DND-41 (cell line): ENCODE data around the gene SIPA1L2.

Experiments used
- ATAC-seq: fragments of 200-7000 bp; cut with Tn5 transposase; 3 replicates; pipeline ENCODE4 v1.9.1; 2021; ENCODE audit warnings: low read depth; ENCODE audit not compliant: insufficient read depth
- DNase-seq: peaks from one replicate; pipeline ENCODE4 v3.0.0-alpha.2; 2020
- H2AFZ ChIP-seq: 2 replicates; pipeline ENCODE4 v1.6.0; 2012; ENCODE audit warnings: low read depth, low read length
- H3K27ac ChIP-seq: 2 replicates; pipeline ENCODE4 v1.5.1; 2012; ENCODE audit warnings: low read length, inconsistent platforms
- H3K27me3 ChIP-seq: fragments of 200-600 bp; sonication (generic); 2 replicates; pipeline ENCODE4 v1.6.0; 2012; ENCODE audit warnings: low read length, mild to moderate bottlenecking, inconsistent platforms; ENCODE audit not compliant: insufficient read depth, poor library complexity
- H3K36me3 ChIP-seq: 2 replicates; pipeline ENCODE4 v1.5.1; 2012; ENCODE audit warnings: low read length, inconsistent platforms; ENCODE audit not compliant: insufficient read depth
- H3K4me1 ChIP-seq: 2 replicates; pipeline ENCODE4 v1.5.1; 2012; ENCODE audit warnings: mild to moderate bottlenecking, low read length; ENCODE audit not compliant: insufficient read depth
- H3K4me2 ChIP-seq: 2 replicates; pipeline ENCODE4 v1.6.0; 2012; ENCODE audit warnings: mild to moderate bottlenecking, moderate library complexity, low read length, inconsistent platforms; ENCODE audit not compliant: insufficient read depth
- H3K4me3 ChIP-seq, 2 experiments: fragments of 200-600 bp in 1 of 2; shearing (Covaris generic) in 1 of 2; 2 replicates each; pipeline ENCODE4 v1.5.1; 2012 to 2016; ENCODE audit warnings: inconsistent platforms in 2 of 2, low read length in 2 of 2, mild to moderate bottlenecking in 2 of 2, low read depth in 1 of 2, moderate library complexity in 1 of 2
- H3K79me2 ChIP-seq: 2 replicates; pipeline ENCODE4 v1.6.0; 2012; ENCODE audit warnings: low read length, inconsistent platforms; ENCODE audit not compliant: insufficient read depth
- H3K9ac ChIP-seq: 2 replicates; pipeline ENCODE4 v1.6.0; 2012; ENCODE audit warnings: low read depth, mild to moderate bottlenecking, inconsistent platforms, low read length, moderate library complexity
- H3K9me3 ChIP-seq: 2 replicates; pipeline ENCODE4 v1.5.1; 2012; ENCODE audit warnings: low read length, moderate library complexity, mild to moderate bottlenecking, inconsistent platforms; ENCODE audit not compliant: insufficient read depth, severe bottlenecking
- H4K20me1 ChIP-seq: 2 replicates; pipeline ENCODE4 v1.6.0; 2012; ENCODE audit warnings: low read length; ENCODE audit not compliant: insufficient read depth
- EZH2 ChIP-seq: IDR thresholded peaks from 3 replicates; pipeline ENCODE4 v1.6.1; 2012; ENCODE audit warnings: borderline replicate concordance, low read depth, mild to moderate bottlenecking, moderate library complexity, low read length, inconsistent platforms; ENCODE audit not compliant: severe bottlenecking
- TF ChIP-seq, protein P1 (sequence below): IDR thresholded peaks from 2 replicates; pipeline ENCODE4 v1.5.1; 2012; ENCODE audit warnings: borderline replicate concordance, low read length, moderate library complexity, mild to moderate bottlenecking; ENCODE audit not compliant: poor library complexity, severe bottlenecking; ENCODE audit errors: extremely low read depth

Gene SIPA1L2

DNA sequence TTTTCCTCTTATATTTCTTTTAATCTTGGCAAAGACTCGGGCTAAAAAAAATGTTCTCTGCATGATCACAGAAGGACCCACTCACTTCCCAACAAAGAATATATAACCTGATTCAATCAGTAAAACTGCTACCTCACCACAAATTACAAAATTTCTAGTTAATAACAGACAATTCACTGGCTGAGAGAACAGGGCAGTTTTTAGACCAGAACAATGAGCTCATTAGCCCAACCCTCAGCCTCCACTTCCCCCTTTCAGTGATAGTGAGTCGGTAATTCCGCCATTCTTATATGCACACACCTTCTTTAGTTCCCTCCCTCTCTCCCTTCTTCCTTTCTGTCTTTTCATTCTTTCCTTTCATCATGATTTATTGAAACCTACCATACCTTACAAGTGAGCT lies 8.9 kb downstream of the SIPA1L2 start:
- no peak for ATAC-seq

DNA sequence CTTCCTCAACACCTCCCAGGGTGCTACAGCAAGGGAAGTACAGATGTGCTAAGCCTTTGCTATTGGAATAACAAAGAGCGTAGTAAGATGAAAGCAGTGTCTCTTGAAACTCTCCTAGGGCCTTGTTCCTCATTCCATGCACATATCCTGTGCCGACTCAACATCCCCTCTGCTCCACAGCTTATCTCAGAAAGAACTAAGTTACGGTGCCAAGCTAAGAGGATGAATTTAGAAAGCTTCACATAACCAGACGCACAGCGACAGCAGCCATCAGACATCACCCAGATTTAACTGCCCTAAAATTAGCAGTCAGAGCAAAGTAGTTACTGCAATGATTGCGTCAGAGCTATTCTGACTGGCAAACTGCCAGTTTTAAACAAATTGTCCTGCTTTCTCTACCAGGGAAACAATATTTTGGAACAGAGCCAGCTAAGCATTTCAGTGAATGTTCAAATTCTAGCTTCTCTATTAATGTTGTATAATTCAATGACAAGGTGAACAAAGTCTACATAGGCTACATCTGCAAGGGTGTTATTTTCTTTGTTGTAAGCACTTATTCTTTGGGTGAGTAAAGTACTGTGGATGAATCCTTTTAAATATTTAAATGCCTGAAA lies 9.5 kb downstream of the SIPA1L2 start:
- no peaks in the 10 kb centered on the region for H3K27me3 ChIP-seq
- H3K4me2 ChIP-seq = no peak overlapping the region
- peaks cover 28% of the 10 kb centered on the region; the same call in 1 of the 2 replicates for H3K79me2 ChIP-seq
- no peak overlapping the region for H3K4me3 ChIP-seq
- TF ChIP-seq EZH2 = no peak
- TF ChIP-seq, protein P1, sequence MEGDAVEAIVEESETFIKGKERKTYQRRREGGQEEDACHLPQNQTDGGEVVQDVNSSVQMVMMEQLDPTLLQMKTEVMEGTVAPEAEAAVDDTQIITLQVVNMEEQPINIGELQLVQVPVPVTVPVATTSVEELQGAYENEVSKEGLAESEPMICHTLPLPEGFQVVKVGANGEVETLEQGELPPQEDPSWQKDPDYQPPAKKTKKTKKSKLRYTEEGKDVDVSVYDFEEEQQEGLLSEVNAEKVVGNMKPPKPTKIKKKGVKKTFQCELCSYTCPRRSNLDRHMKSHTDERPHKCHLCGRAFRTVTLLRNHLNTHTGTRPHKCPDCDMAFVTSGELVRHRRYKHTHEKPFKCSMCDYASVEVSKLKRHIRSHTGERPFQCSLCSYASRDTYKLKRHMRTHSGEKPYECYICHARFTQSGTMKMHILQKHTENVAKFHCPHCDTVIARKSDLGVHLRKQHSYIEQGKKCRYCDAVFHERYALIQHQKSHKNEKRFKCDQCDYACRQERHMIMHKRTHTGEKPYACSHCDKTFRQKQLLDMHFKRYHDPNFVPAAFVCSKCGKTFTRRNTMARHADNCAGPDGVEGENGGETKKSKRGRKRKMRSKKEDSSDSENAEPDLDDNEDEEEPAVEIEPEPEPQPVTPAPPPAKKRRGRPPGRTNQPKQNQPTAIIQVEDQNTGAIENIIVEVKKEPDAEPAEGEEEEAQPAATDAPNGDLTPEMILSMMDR = no peak
- no peaks in the 10 kb centered on the region for H3K9me3 ChIP-seq
- no peak overlapping the region for H2AFZ ChIP-seq
- H3K9ac ChIP-seq = no peak overlapping the region
- H3K36me3 ChIP-seq = no peaks in the 10 kb centered on the region
- no peaks in the 10 kb centered on the region; the same call in 1 of the 2 replicates for H4K20me1 ChIP-seq
- no peak overlapping the region for H3K27ac ChIP-seq
- DNase-seq = no peak
- no peaks in the 10 kb centered on the region for H3K4me1 ChIP-seq
- no peak for ATAC-seq

More for the DNA sequence above, 8.9 kb downstream of the SIPA1L2 start:
- no peaks in the 10 kb centered on the region for H3K9me3 ChIP-seq
- H3K4me2 ChIP-seq = no peak overlapping the region
- H3K36me3 ChIP-seq = no peaks in the 10 kb centered on the region
- H3K9ac ChIP-seq = no peak overlapping the region
- H3K4me1 ChIP-seq = no peaks in the 10 kb centered on the region
- no peaks in the 10 kb centered on the region; the same call in 1 of the 2 replicates for H4K20me1 ChIP-seq
- DNase-seq = no peak
- H3K27ac ChIP-seq = no peak overlapping the region
- H3K79me2 ChIP-seq = peaks cover 32% of the 10 kb centered on the region
- no peak overlapping the region for H2AFZ ChIP-seq
- H3K4me3 ChIP-seq = no peak overlapping the region
- no peak for TF ChIP-seq EZH2
- TF ChIP-seq, protein P1 = no peak
- no peaks in the 10 kb centered on the region for H3K27me3 ChIP-seq

GRCh38 chr1:232617237-232617636 lies 12.7 kb downstream of the SIPA1L2 start:
- ATAC-seq (no peak), DNase-seq (no peak)
- peaks cover 3% of the 10 kb centered on the region; the same call in 1 of the 2 replicates for H4K20me1 ChIP-seq
- H3K9me3 ChIP-seq = no peaks in the 10 kb centered on the region
- no peak overlapping the region for H3K27ac ChIP-seq
- no peaks in the 10 kb centered on the region for H3K36me3 ChIP-seq
- no peaks in the 10 kb centered on the region for H3K4me1 ChIP-seq
- peaks cover 20% of the 10 kb centered on the region for H3K79me2 ChIP-seq
- no peaks in the 10 kb centered on the region for H3K27me3 ChIP-seq
- no peak overlapping the region for H3K4me3 ChIP-seq
- no peak overlapping the region for H3K4me2 ChIP-seq
- H3K9ac ChIP-seq = no peak overlapping the region
- H2AFZ ChIP-seq = no peak overlapping the region
- TF ChIP-seq, protein P1 = no peak
- no peak for TF ChIP-seq EZH2
